Right lung (tissue), 10 donors: Measurements from ENCODE around the gene ERO1A. TPM values are rescaled to one million over a fixed set of nuclear protein-coding genes. Genes with fewer than 3 reads are reported as not detected.
"Not testable (repeated sequence)": the region's sequence is repeated elsewhere in the genome, so short reads cannot be mapped to it uniquely, and the experiment has no call there.

Source experiments
- DNase-seq, 2 donors: peaks; one replicate each; pipeline ENCODE4 v3.0.0-alpha.2; 2013
- long read RNA-seq, 8 donors: transcript quantifications; one replicate each; lab custom pipeline, GENCODE V29; 2026
- polyA plus RNA-seq, 5 donors: library from polyadenylated mRNA; unstranded; fragments of 120-200 nt; gene quantifications; one replicate each; pipeline versions ENCODE4 v1.2.1 to v1.2.3, GENCODE V29; 2013; ENCODE audit warnings: inconsistent platforms in 1 of 5, low replicate concordance in 1 of 5; ENCODE audit not compliant: insufficient read length in 5 of 5, insufficient read depth in 1 of 5

The ERO1A gene
- 10 to 100 TPM; 21.3 to 33.2 (median 29.6) TPM for polyA plus RNA-seq
- long read RNA-seq, donor 1, partial matches to known transcripts = 247 of 247 reads
- long read RNA-seq, donor 1, other reads (novel, unspliced or antisense) = 0 of 247 reads
- long read RNA-seq, donor 2, partial matches to known transcripts = 8 of 13 reads
- long read RNA-seq, donor 2, other reads (novel, unspliced or antisense) = 5 of 13 reads
- long read RNA-seq, donor 3, partial matches to known transcripts = 0 of 1 reads
- long read RNA-seq, donor 3, other reads (novel, unspliced or antisense) = 0 of 1 reads
- long read RNA-seq, donor 4 = 0 reads
- long read RNA-seq, donor 5, partial matches to known transcripts = 181 of 267 reads
- long read RNA-seq, donor 5, other reads (novel, unspliced or antisense) = 86 of 267 reads
- long read RNA-seq, donor 6, partial matches to known transcripts = 0 of 6 reads
- long read RNA-seq, donor 6, other reads (novel, unspliced or antisense) = 6 of 6 reads
- long read RNA-seq, donor 7, partial matches to known transcripts = 179 of 184 reads
- long read RNA-seq, donor 7, other reads (novel, unspliced or antisense) = 5 of 184 reads
- long read RNA-seq, donor 8, partial matches to known transcripts = 0 of 1 reads
- long read RNA-seq, donor 8, other reads (novel, unspliced or antisense) = 0 of 1 reads

- DNase-seq = peak; percentile 83 to 84
These were observed at the start of gene ERO1A for GRCh38 chr14:52695481-52696091. Gene ERO1A, minus strand, starts transcription at chr14:52695558. Its CDS starts 77 bp downstream, at chr14:52695481.

GRCh38 chr14:52741865-52742264 is 46.5 kb upstream of the ERO1A start:
- no peak for DNase-seq

- DNase-seq = no peak
These were observed 45.4 kb upstream of the ERO1A start for GRCh38 chr14:52740751-52741150.

GRCh38 chr14:52738409-52738808 is 43.1 kb upstream of the ERO1A start:
- DNase-seq = no peak

- no peak for DNase-seq
These were observed 40.6 kb upstream of the ERO1A start for GRCh38 chr14:52735921-52736489.

GRCh38 chr14:52733824-52734223 is 38.5 kb upstream of the ERO1A start:
- no peak for DNase-seq

GRCh38 chr14:52730709-52731111 is 35.4 kb upstream of the ERO1A start:
- no peak for DNase-seq

GRCh38 chr14:52729925-52730708 is 34.8 kb upstream of the ERO1A start, which contains the start of gene STYX:
Gene STYX, plus strand, starts transcription at chr14:52730166. Its CDS starts 309 bp downstream, at chr14:52730475.
- DNase-seq = peak; percentile 99

GRCh38 chr14:52729585-52729924 is 34.2 kb upstream of the ERO1A start:
- no peak for DNase-seq

GRCh38 chr14:52729035-52729434 is 33.7 kb upstream of the ERO1A start:
- not testable (repeated sequence) for DNase-seq

- not testable (repeated sequence) for DNase-seq
These were observed 32.2 kb upstream of the ERO1A start for GRCh38 chr14:52727509-52727908.

GRCh38 chr14:52724360-52724644 is 28.9 kb upstream of the ERO1A start:
- DNase-seq = no peak

GRCh38 chr14:52723514-52724359 is 28.4 kb upstream of the ERO1A start:
- no peak for DNase-seq

- DNase-seq = no peak
These were observed 20.8 kb upstream of the ERO1A start for GRCh38 chr14:52716155-52716554.

- DNase-seq = no peak
These were observed 16.3 kb upstream of the ERO1A start for GRCh38 chr14:52711666-52712065.

GRCh38 chr14:52706724-52707706 is 11.7 kb upstream of the ERO1A start, which contains the start of gene PSMC6:
Gene PSMC6, plus strand, starts transcription at chr14:52707200. Its CDS starts 20 bp downstream, at chr14:52707220.
- peak; percentile 92 to 93 for DNase-seq

- DNase-seq = no peak
These were observed 10.9 kb upstream of the ERO1A start for GRCh38 chr14:52706286-52706685.

GRCh38 chr14:52703664-52704063 is 8.3 kb upstream of the ERO1A start:
- no peak for DNase-seq

GRCh38 chr14:52703225-52703624 is 7.9 kb upstream of the ERO1A start:
- DNase-seq = no peak
